Fibroblast of lung (primary cell): ENCODE measurements around the gene CNTNAP4.

Source experiments
- EZH2 ChIP-seq: IDR thresholded peaks from 2 replicates; pipeline ENCODE4 v1.5.1; 2012; ENCODE audit warnings: low read length, control low read depth, mild to moderate bottlenecking; ENCODE audit errors: missing control alignments
- TF ChIP-seq, protein P1 (sequence below), 2 donors: IDR thresholded peaks in 1 of 2; conservative IDR thresholded peaks in 1 of 2; 1 replicate in 1 of 2; 2 replicates in 1 of 2; pipeline ENCODE4 v1.5.1; 2011 to 2012; ENCODE audit warnings: low read length in 2 of 2, control low read depth in 1 of 2, inconsistent platforms in 1 of 2, low read depth in 1 of 2, mild to moderate bottlenecking in 1 of 2

- TF ChIP-seq EZH2 = no peak
- TF ChIP-seq, protein P1, sequence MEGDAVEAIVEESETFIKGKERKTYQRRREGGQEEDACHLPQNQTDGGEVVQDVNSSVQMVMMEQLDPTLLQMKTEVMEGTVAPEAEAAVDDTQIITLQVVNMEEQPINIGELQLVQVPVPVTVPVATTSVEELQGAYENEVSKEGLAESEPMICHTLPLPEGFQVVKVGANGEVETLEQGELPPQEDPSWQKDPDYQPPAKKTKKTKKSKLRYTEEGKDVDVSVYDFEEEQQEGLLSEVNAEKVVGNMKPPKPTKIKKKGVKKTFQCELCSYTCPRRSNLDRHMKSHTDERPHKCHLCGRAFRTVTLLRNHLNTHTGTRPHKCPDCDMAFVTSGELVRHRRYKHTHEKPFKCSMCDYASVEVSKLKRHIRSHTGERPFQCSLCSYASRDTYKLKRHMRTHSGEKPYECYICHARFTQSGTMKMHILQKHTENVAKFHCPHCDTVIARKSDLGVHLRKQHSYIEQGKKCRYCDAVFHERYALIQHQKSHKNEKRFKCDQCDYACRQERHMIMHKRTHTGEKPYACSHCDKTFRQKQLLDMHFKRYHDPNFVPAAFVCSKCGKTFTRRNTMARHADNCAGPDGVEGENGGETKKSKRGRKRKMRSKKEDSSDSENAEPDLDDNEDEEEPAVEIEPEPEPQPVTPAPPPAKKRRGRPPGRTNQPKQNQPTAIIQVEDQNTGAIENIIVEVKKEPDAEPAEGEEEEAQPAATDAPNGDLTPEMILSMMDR (conservative IDR thresholded peaks at IDR 0.05 in 1 of 2, IDR thresholded peaks at IDR 0.05 in 1 of 2; ENCODE audit: low read depth in 1 of 2, low read length in 2 of 2) = no peak
Observed at GRCh38 chr16:76335180-76335974, 58.2 kb downstream of the CNTNAP4 start.
